GM19035 (cell line): ENCODE data around the gene APOO.

Experiments
- ATAC-seq: cut with Tn5 transposase; IDR thresholded peaks from one replicate; pipeline ENCODE4 v1.9.1; 2021; ENCODE audit not compliant: unreplicated experiment

APOO gene

DNA sequence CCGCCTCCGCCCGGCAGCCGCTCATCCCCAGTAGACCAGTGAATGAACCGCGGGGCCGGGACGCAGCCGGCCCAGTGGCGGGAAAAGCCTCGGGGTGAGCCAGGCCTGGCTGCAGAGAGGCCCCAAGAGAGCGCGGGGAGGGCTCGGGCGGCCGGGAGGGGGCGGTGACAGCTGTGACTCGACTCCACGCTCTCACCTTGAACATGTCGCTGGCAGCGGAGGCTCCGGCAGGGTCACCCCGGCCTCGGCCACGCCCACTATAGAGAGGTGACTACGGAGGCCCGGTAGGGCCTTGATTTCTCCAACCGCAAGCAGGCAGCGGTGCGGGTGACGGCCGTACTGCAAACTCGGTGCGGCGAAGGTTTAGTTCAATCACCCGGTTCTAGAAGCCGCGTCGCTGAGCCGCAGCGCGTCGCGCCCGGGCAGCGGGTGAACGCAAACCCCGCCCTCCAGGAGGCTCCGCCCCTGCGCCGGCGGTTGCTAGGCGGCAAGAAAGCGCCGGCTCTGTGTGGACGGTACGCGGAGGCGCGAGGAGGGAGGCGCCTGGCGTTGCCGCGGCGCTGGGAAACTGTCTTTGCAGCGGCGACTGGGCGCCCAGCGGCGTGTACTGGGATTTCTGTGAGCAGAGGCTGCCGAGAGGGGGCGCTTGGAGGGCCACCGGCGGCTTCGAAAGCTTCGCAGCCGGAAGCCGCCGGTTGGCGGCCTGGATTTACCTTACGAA, at the start of gene APOO, which contains the start of gene CXorf58:
TSS of gene APOO (minus strand) at position 441 of the 721 bp plus-strand sequence. CDS start at position 205, 236 bp downstream.
TSS of gene CXorf58 (plus strand) at position 509 of the 721 bp plus-strand sequence. CDS start 2,297 bp downstream, outside the sequence.
- ATAC-seq: peak; percentile 92

DNA sequence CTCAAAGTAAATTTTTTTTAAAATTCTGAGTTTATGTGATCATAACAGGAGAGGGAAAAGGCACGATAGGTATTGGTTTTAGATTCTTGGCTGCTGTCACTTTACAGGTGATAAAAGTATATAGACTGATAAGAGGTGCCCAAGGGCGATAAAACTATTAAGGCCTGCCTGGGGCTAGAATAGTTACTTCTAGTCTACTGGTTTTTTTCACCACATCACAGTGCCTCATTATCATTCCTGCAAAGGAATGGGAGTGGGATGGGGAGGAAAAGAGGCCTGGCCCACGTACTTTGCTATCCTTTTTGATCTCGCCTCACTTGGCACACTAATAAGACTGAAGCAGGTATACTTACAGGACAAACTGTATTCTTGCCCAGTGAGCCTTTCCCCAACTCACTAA, 46.7 kb upstream of the APOO start:
- ATAC-seq: no peak

DNA sequence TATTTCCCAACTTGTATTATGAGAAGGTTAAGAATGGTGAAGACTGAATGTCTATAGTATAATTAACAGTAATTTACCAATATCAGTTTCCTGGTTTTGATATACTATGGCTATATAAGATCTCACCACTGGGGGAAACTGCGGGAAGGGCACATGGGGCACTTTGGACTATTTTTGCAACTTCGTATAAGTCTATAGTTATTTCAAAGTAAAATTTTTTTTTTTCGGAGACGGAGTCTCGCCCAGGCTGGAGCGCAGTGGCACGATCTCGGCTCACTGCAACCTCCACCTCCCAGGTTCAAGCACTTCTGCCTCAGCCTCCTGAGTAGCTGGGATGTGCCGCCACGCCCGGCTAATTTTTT, 46.2 kb upstream of the APOO start:
- ATAC-seq: no peak

DNA sequence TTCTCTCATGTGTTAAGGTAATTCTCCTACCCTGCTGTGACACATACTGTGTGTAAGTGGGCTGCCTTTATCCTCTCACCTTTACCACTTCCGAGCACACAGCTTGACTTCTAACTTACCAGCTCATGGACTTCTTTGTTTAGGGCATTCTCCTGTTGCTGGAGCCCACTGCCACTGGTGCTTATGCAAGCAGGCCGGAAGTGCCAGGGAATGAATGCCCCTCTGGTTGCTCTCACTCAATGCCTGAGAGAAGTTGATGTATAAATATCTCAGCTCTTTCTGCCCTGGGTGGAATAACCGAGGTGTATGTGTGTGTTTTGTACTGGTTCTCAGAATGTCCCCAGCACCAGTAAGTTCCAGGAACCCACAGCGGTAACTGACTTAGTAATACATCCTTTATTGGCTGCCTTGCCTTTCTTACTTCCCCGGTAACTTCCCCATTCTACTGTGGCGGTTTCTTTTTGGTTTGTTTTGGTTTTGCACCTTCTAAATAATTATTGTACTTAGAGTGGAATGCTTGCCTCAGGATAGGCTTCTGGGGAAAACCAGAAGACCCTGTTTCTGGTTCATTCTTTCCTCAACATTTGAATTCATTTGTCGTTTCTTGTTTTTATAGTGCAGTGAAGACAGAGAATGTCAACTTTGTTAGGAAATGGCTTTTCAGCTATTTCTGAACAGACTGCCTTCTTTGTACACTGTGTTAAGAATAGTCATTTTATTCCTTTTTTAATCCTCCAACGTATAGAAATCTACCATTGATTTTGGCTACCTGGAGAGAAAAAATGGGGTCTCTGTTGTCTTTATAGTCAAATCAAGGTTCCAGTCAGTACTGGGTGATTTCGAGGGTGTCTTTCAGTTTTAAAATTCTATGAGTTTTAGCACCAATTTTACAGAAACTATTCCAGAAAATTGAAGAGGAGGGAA, 45.5 kb upstream of the APOO start:
- ATAC-seq: peak; percentile 91

DNA sequence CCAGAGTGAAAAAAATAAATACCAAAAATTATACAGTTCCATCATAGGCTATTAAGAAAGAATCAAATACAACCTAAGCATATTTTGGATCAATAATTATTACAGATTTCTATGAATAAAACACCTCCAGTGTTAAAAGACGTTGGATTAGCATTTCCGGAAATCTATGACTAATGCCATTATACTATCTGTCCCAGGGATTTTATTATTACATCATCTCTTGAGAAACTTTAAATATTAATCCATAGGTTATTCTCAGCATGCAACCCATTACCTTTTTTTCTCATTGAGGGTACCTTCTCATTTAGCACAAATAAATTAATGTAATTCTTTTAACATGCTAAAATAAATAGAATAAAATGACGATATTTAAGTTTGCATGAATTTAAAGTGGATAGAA, 44.7 kb upstream of the APOO start:
- no peak for ATAC-seq

DNA sequence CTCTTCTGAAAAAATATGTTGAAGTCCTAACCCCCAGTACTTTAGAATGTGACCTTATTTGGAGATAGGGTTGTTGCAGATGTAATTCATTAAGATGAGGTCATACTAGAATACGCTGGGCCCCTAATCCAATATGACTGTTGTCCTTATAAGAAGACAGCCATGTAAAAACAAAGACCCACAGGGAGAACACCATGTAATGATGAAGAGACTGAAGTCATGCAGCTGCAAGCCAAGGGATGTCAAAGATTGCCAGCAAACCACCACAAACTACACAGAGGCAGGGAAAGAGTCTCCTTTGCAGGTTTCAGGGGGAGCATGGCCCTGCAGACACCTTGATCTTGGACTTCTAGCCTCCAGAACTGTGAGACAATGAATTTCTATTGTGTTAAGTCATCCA, 37.5 kb upstream of the APOO start:
- ATAC-seq: no peak

DNA sequence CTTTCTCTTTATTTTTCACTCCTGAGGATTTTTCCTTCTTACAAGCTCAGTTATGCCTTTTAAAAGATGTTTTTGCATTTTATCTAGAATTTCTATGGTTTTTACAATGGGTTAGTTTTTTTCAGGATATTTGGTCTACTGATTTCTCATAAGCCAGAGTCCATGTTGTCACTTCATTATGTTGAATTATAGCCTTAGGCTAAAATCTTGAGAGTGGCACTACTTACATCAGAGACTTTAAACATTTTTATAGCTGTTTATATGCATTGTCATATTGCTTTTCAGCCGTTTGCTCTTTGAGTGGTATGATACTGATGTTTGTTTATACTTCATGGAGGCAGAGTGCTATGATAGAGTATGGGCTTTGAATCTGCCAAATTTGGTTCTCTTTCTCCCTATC, 36.5 kb upstream of the APOO start:
- ATAC-seq: no peak

DNA sequence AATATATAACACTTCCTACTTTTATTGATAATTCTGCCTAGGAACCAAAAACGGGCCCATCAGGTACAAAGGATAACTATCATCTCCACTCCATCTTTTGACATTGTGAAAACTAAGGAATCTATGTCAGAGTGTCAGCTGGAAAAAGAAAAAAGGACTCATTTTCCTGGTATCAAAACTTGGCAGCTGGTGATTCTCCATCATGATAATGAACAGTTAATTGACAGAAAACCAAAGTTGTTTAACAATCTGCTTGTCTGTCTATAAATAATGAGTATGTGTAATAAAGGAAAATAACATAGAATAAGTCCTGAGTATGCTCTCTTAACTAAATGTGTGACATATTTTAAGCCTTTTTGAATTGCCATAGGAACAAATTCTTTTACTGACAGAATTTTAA, 31.5 kb upstream of the APOO start:
- no peak for ATAC-seq

DNA sequence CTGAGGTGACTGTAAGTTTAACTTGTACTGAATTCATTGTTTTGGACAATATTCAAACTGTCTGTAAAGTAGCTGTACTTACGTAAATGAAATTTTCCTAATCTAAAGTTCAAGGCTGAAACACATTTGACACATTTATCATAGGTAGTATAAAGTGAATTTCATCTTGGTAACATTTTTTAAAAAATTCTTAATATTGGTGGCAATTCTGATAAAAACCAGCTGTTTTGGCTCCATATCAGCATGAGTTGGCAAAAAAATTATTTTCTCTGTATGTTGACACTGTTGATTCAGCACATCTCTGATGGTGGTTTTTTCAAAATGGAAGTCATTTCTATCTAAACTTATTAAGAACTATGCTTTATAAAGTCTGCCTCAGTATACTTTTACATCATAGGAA, 31.0 kb upstream of the APOO start:
- ATAC-seq: no peak

DNA sequence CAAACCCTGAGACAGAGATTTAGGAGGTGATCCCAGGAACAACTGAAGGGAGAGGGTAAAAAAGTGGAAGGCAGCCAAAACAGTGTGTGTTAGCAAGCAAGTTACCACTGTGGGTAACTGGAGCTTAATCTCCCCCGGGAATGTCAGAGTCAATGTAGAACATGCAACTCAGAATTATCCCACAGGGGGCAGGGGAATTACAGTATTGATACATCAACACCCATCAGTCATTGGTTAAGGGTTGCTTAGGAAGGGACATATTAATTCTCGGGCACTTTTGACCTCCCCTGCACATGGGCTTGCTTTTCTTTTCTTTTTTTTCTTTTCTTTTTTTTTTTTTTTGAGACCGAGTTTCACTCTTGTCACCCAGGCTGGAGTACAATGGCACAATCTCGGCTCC, 29.4 kb upstream of the APOO start:
- no peak for ATAC-seq

DNA sequence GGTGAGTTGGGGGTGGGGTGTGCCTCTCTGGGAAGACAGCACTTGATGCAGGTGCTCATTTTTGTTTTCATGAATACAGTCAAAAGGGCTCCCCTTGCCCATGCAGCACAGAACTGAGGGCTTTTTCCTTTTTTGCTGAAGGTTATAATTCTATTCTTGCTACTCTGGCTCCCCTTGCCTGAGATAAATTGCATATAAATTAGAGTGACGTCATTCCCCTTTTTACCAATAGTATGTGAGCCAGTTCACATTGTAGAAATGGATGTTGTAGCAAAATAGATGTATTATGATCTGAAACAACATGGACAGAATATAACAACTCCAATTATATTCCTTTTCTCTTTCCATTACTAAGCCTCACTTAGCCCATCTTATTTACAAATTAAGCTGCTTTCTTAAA, 28.4 kb upstream of the APOO start:
- no peak for ATAC-seq

DNA sequence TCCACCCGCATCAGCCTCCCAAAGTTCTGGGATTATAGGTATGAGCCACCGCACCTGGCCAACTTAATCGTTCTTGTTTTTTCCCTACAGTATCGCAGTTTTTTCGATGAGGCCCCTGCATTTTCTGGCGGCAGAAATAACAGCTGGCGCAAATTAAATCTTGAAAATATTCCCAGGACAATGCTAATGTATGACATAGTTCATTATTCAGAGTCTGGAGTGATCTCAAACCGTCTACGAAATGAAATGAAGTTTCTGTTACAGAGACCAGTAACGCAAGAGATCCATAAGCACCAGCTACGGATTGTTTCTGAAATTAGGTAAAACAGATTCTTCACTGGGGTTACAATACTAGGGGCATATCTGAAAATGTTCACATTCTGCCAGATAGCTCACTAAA, 27.4 kb upstream of the APOO start:
- ATAC-seq: no peak

DNA sequence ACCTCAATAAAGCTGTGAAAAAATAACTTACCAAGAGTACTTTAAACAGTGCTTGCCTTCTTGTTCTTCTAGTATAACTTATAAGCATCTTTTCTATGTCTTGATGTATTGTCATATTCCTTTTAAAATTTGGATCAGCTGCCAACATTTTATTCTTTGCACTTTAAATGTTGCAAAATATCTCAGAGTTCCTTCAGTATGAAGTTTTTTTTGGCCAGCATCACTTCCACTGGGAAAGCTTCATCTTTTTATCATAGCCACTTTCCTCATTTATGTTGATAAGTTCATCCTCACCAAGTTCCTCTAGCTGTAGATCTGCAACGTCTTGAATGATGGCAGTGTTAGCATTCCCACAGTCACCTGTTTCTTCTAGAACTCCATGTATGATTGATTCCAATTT, 24.3 kb upstream of the APOO start:
- no peak for ATAC-seq

DNA sequence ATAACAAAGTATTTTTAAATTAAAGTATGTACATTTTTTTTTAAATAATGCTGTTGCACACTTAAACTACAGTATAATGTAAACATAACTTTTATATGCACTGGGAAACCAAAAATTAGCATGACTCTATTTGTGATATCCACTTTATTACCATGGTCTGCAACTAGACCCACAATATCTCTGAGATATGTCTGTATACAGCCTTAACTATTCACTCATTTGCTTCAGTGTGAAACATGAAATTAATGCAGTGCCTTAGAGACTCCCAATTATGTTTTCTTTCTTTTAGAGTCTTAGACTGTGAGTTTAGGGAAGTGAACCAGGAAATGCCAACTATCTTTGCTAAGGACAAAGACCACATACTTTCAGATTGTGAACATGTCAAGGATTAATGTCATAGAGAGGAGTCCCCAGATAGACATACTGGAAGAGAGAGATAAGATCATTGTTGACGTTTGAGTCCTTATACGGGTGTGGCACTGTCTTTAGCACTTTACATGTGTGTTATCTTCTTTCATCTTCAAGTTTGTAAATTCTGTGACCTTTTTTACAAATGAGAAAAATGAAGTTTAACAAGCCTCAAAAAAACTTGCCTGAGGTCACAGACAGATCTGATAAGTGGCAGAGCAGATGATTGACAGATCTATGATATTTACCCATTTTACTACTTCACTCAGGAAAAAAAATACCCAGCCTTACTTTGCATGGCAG, 23.3 kb upstream of the APOO start:
- no peak for ATAC-seq

DNA sequence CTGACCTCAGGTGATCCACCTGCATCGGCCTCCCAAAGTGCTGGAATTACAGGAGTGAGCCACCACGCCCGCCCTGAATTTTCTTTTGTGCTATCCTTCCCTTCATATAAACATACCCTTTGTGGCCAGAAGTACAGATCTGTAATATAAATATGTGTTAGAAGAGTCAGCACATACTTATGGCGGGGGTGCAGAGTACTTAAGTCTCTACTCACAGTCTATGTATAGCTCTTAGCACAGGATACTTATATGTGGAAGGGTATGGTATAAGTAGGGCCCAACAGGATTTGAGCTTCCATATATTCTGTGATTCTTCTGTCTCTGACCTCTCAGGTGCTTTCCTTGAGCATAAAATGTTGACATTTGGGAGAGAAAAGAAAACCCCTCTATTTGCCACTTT, 18.3 kb upstream of the APOO start:
- no peak for ATAC-seq

DNA sequence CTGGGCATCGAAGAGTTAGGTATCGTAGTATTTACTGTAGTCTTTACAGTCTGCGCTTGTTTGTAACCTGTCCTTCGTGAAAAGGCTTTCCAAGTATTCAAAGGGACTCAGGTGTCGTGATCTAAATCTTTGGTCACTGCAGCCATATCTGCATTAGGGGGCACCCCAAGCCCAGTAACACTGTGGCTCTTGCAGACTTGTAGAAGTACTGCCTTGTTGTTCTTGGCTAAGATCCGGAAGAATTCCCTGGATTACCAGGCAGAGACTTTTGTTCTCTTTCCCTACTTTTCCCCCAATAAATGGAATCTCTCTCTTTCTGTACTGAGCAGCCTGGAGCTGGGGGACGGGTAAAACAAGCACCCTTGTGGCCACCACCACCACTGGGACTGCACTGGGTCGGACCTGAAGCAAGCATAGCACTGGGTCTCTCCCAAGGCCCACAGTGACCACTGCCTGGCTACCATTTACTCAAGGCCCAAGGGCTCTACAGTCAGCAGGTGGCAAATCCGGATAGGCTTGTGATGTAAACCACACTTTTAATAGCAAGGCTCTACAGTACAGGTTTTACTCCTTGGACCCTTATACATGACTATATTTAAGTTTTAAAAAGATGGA, 12.1 kb upstream of the APOO start:
- no peak for ATAC-seq

DNA sequence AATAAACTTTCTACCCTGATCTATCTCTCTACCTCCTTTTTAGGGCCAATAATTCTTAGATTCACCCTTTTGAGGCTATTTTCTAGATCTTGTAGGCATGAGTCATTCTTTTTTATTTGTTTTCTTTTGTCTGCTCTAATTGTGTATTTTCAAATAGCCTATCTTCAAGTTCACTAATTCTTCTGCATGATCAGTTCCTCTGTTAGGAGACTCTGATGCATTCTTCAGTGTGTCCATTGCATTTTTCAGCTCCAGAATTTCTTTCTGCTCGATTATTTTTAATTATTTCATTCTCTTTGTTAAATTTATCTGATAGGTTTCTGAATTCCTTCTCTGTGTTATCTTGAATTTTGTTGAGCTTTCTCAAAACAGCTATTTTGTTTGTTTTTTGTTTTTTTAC, 11.4 kb upstream of the APOO start:
- no peak for ATAC-seq

DNA sequence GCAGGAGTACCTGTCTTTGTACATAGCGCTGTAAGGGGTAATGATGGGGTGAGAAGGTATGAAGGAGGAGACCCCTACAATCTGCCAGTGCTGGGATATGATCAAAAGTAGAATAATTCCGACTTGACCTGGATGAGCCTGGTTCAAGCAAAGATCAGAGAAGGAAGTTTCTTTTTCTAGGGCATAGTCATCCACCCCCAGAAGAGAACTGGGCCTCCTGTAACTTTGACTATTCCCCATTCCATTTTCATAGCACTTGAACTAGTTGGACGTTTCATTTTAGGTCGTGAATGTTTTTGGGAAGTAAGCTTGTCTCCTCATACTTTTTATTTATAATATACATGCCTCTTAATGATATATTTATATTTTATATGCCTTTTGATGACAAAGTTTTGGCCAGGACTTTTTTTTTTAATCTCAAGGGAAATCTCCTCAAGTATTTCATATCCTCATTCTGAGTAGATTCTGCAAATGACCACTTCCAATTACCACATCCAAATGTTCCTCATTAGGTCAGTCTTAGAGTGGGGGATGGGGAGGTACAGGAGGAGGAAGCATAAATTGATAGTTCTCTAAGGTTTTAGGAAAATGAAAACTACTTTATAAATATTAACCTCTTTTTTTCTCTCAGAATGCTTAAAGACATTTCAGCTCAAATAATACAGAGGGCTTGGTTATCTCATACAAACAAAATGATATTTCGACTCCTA, 3.5 kb upstream of the APOO start:
- no peak for ATAC-seq

DNA sequence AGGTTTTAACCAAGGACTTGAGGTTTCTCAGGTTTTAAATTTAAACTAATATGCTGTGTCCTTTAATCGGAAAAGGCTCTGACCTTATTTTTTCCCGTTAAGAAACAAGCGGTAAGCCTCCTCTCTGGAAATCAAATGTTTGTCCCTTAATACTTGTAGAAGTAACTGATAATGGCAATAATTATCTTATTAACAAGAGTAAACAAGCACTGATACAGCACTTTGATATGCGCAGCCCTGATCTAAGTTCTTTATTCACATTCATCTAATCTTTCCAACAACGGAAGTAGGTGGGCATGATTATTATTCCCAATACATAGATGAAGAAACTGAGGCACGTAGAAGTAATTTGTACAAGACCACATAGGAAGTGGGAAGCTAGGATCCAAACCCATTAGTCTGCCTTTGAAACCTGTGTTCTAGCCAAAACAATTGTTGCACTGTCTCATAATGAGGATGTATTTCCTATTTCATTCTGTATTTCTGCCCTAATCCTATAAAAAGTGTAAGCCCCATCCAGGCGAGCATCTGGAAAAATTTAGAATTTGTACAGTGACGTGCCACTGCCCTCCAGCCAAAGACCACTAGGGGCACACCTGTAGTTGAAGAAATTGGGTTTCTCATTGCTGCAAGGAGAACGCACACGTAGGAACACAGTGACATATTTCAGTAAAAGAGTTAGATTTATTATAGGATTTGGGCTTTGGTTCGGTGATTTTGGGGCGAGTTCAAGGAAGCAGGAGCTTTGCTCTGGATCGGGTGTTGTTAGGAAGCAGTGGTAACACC, 674 bp upstream of the APOO start:
- no peak for ATAC-seq

DNA sequence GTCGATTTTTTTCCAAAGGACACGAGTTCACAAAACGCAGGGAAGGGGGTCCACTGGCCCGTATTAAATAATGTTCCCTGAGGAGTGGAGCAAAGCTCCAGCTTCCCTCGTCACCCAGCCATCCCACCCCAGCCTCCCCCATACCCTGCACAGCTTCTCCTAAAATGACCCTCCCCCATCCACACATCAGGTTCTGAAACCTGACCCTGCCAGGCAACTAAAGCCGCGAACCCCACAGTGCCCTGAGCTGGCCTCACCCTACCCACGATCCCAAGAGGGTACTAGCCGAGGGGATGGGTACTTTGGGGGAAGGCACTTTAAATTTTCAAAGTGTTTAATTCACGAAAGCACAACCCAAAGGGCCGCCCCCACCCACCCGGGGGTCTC, 634 bp downstream of the APOO start:
- no peak for ATAC-seq
